Lung (tissue), 12 donors: ENCODE measurements around the gene MISFA. TPM values are rescaled to one million over a fixed set of nuclear protein-coding genes. Genes with fewer than 3 reads are reported as not detected.
A peak's percentile ranks its signal among the peaks of the same experiment; 100 is the strongest.

ENCODE experiments used
- ATAC-seq: fragments of 200-7000 bp; cut with Tn5 transposase; one replicate; pipeline ENCODE4 v1.9.1; 2020; ENCODE audit warnings: moderate number of reproducible peaks; ENCODE audit not compliant: insufficient read depth, low FRiP score
- DNase-seq, 3 donors: peaks; one replicate each; pipeline ENCODE4 v3.0.0-alpha.2; 2013 to 2017
- H3K27ac ChIP-seq, 2 donors: one replicate each; pipeline ENCODE4 v1.5.1; 2013; ENCODE audit warnings: mild to moderate bottlenecking in 2 of 2, moderate library complexity in 2 of 2, control low read depth in 1 of 2, inconsistent platforms in 1 of 2, low read depth in 1 of 2, low read length in 1 of 2
- H3K27me3 ChIP-seq, 3 donors: one replicate each; pipeline ENCODE4 v1.5.1; 2013; ENCODE audit warnings: low read length in 2 of 3; ENCODE audit not compliant: control insufficient read depth in 3 of 3, insufficient read depth in 3 of 3
- H3K36me3 ChIP-seq, 4 donors: one replicate each; pipeline ENCODE4 v1.5.1; 2013; ENCODE audit warnings: low read length in 4 of 4, mild to moderate bottlenecking in 1 of 4, moderate library complexity in 1 of 4; ENCODE audit not compliant: control insufficient read depth in 4 of 4, insufficient read depth in 4 of 4
- H3K4me1 ChIP-seq, 5 donors: one replicate each; pipeline ENCODE4 v1.5.1; 2013; ENCODE audit warnings: low read length in 5 of 5, mild to moderate bottlenecking in 2 of 5, moderate library complexity in 1 of 5; ENCODE audit not compliant: control insufficient read depth in 5 of 5, insufficient read depth in 5 of 5
- H3K4me3 ChIP-seq: one replicate; pipeline ENCODE4 v1.5.1; 2013; ENCODE audit warnings: mild to moderate bottlenecking, control low read depth, moderate library complexity
- H3K9ac ChIP-seq, 2 donors: one replicate each; pipeline ENCODE4 v1.5.1; 2013; ENCODE audit warnings: low read length in 2 of 2, control low read depth in 1 of 2; ENCODE audit not compliant: insufficient read depth in 1 of 2
- H3K9me3 ChIP-seq, 4 donors: one replicate each; pipeline ENCODE4 v1.5.1; 2013; ENCODE audit warnings: low read length in 3 of 4, mild to moderate bottlenecking in 1 of 4, moderate library complexity in 1 of 4; ENCODE audit not compliant: control insufficient read depth in 4 of 4, insufficient read depth in 3 of 4
- CTCF ChIP-seq: IDR thresholded peaks from 2 replicates; pipeline ENCODE4 v1.5.1; 2012; ENCODE audit warnings: mild to moderate bottlenecking; ENCODE audit errors: control extremely low read depth, extremely low read depth
- WGBS, 2 donors: extraction: QIAGEN DNeasy Blood & Tissue Kit; methylation state at CpG; one replicate each; pipeline ENCODE4 v1.1.7; 2013; 5-methylcytosine and 5-hydroxymethylcytosine counted together
- polyA plus RNA-seq, 2 donors: library from polyadenylated mRNA; stranded (reverse); fragments of 200-250 nt; gene quantifications; one replicate each; pipeline ENCODE4 v1.2.1, GENCODE V29; 2013
- total RNA-seq, 2 donors: library from RNA; depleted of rRNA in 1 of 2; stranded (reverse); fragments of >200 nt in 1 of 2; gene quantifications; one replicate each; pipeline ENCODE4 v1.2.1, GENCODE V29; 2014 to 2021
- donor health status: control.
- donor health status: control.
- donor health status: Bipolar disorder and iron deficiency.
- donor health status: healthy.
- donor health status: DM: yes; HTN: yes; CAD: no.

The MISFA gene
- total and polyA plus RNA-seq, 4 donors, result 0.95 to 3.5 (median 2.6) TPM

GRCh38 chr11:18580113-18580766 lies 19.3 kb upstream of the MISFA start:
- ATAC-seq (no peak), DNase-seq (no peak)
- TF ChIP-seq CTCF, result no peak
- Histone ChIP-seq H3K4me1 (no peaks in the 10 kb centered on the region), H3K4me3 (no peak overlapping the region), H3K27me3 (no peaks in the 10 kb centered on the region), H3K9ac (no peak overlapping the region), H3K27ac (no peak overlapping the region), H3K9me3 (no peaks in the 10 kb centered on the region), H3K36me3 (peaks cover 3 to 8% (median 6%) of the 10 kb centered on the region in 4 donors)
- 87 to 89% methylated on average over 2 of the region's 2 CpGs for WGBS, 2 donors

GRCh38 chr11:18581825-18582224 lies 17.8 kb upstream of the MISFA start:
- TF ChIP-seq CTCF, result no peak
- H3K4me3 ChIP-seq, result no peak overlapping the region
- whole genome bisulfite sequencing, 2 donors, result 94 to 96% methylated on average over 1 of the region's 1 CpG
- H3K27me3 ChIP-seq, result no peaks in the 10 kb centered on the region
- H3K36me3 ChIP-seq, result peaks cover 3 to 6% (median 5%) of the 10 kb centered on the region in 4 donors
- no peak overlapping the region for H3K9ac ChIP-seq
- H3K4me1 ChIP-seq, result no peaks in the 10 kb centered on the region
- ATAC-seq (no peak), DNase-seq (no peak)
- H3K27ac ChIP-seq, result no peak overlapping the region
- no peaks in the 10 kb centered on the region for H3K9me3 ChIP-seq

GRCh38 chr11:18588297-18589252 lies 11.0 kb upstream of the MISFA start, which contains the start of gene UEVLD:
Gene UEVLD (minus strand): TSS chr11:18588734. CDS start chr11:18588654, 80 bp downstream.
- Histone ChIP-seq H3K4me3 (peak within 1 kb of the TSS; percentile 97), H3K36me3 (peaks cover 0 to 5% (median under 1%) of the 10 kb centered on the region in 4 donors), H3K9ac (peak within 1 kb of the TSS; percentile 66 to 88), H3K27ac (peak within 1 kb of the TSS; percentile 81 to 93), H3K4me1 (peaks cover 3 to 29% (median 13%) of the 10 kb centered on the region in 5 donors), H3K27me3 (no peaks in the 10 kb centered on the region), H3K9me3 (no peaks in the 10 kb centered on the region)
- peak; percentile 98 for ATAC-seq
- peak; percentile 93 to 94 (median 94) for DNase-seq
- 2 to 3% methylated on average over 46 to 50 of the region's 50 CpGs for WGBS, 2 donors
- no peak for TF ChIP-seq CTCF
